Trophoblast cell (in vitro differentiated cells and primary cell): ENCODE data around the gene TMEM138.

ENCODE experiments used
- DNase-seq, 2 donors: peaks; one replicate each; pipeline ENCODE4 v3.0.0-alpha.2; 2016
- H2AFZ ChIP-seq: 2 replicates; pipeline ENCODE4 v1.6.1; 2013; ENCODE audit warnings: low read length, moderate library complexity, mild to moderate bottlenecking; ENCODE audit not compliant: insufficient read depth, poor library complexity
- H2AK5ac ChIP-seq: 2 replicates; pipeline ENCODE4 v1.6.1; 2013; ENCODE audit warnings: mild to moderate bottlenecking, low read length
- H2BK120ac ChIP-seq: 2 replicates; pipeline ENCODE4 v1.6.1; 2013; ENCODE audit warnings: low read length, mild to moderate bottlenecking, moderate library complexity; ENCODE audit not compliant: insufficient read depth, poor library complexity
- H2BK12ac ChIP-seq: 2 replicates; pipeline ENCODE4 v1.6.1; 2013; ENCODE audit warnings: mild to moderate bottlenecking, low read length, moderate library complexity
- H2BK5ac ChIP-seq: 2 replicates; pipeline ENCODE4 v1.6.1; 2013; ENCODE audit warnings: low read length, low read depth, moderate library complexity, mild to moderate bottlenecking; ENCODE audit not compliant: poor library complexity
- H3K14ac ChIP-seq: 2 replicates; pipeline ENCODE4 v1.6.1; 2013; ENCODE audit warnings: mild to moderate bottlenecking, low read length
- H3K18ac ChIP-seq: 2 replicates; pipeline ENCODE4 v1.6.1; 2013; ENCODE audit warnings: mild to moderate bottlenecking, low read length
- H3K23ac ChIP-seq: 2 replicates; pipeline ENCODE4 v1.6.1; 2013; ENCODE audit warnings: low read length
- H3K27ac ChIP-seq: 2 replicates; pipeline ENCODE4 v1.5.1; 2013; ENCODE audit warnings: low read depth, mild to moderate bottlenecking, inconsistent platforms, low read length, moderate library complexity
- H3K27me3 ChIP-seq: 2 replicates; pipeline ENCODE4 v1.6.1; 2013; ENCODE audit warnings: inconsistent platforms, mild to moderate bottlenecking, low read length, moderate library complexity; ENCODE audit not compliant: insufficient read depth
- H3K36me3 ChIP-seq, 2 experiments: 1 replicate in 1 of 2; 2 replicates in 1 of 2; pipeline ENCODE4 v1.6.1; 2013; ENCODE audit warnings: low read length in 2 of 2, mild to moderate bottlenecking in 2 of 2, moderate library complexity in 1 of 2; ENCODE audit not compliant: insufficient read depth in 2 of 2, control insufficient read depth in 1 of 2
- H3K4ac ChIP-seq: 2 replicates; pipeline ENCODE4 v1.6.1; 2013; ENCODE audit warnings: low read depth, mild to moderate bottlenecking, low read length, moderate library complexity
- H3K4me1 ChIP-seq, 2 experiments: 1 replicate in 1 of 2; 2 replicates in 1 of 2; pipeline ENCODE4 v1.6.1; 2013; ENCODE audit warnings: low read length in 2 of 2, mild to moderate bottlenecking in 2 of 2, moderate library complexity in 1 of 2; ENCODE audit not compliant: insufficient read depth in 2 of 2, control insufficient read depth in 1 of 2
- H3K4me2 ChIP-seq: 2 replicates; pipeline ENCODE4 v1.6.1; 2013; ENCODE audit warnings: inconsistent platforms, mild to moderate bottlenecking, low read length, moderate library complexity
- H3K4me3 ChIP-seq: 2 replicates; pipeline ENCODE4 v1.5.1; 2013; ENCODE audit warnings: mild to moderate bottlenecking, low read depth, low read length, inconsistent platforms
- H3K79me1 ChIP-seq: one replicate; pipeline ENCODE4 v1.6.1; 2013; ENCODE audit warnings: low read length
- H3K79me2 ChIP-seq: 2 replicates; pipeline ENCODE4 v1.6.1; 2013; ENCODE audit warnings: low read length, mild to moderate bottlenecking; ENCODE audit not compliant: control insufficient read depth, insufficient read depth, poor library complexity
- H3K9ac ChIP-seq: 2 replicates; pipeline ENCODE4 v1.6.1; 2013; ENCODE audit warnings: mild to moderate bottlenecking, low read length
- H3K9me3 ChIP-seq: 2 replicates; pipeline ENCODE4 v1.6.1; 2013; ENCODE audit warnings: low read depth, mild to moderate bottlenecking, control low read depth, inconsistent platforms, low read length; ENCODE audit not compliant: insufficient read depth
- H4K12ac ChIP-seq: 2 replicates; pipeline ENCODE4 v1.6.1; 2013; ENCODE audit warnings: low read depth, mild to moderate bottlenecking, low read length, moderate library complexity
- H4K8ac ChIP-seq: 2 replicates; pipeline ENCODE4 v1.6.1; 2013; ENCODE audit warnings: low read depth, mild to moderate bottlenecking, low read length, moderate library complexity
- H4K91ac ChIP-seq: one replicate; pipeline ENCODE4 v1.6.1; 2013; ENCODE audit warnings: low read depth, mild to moderate bottlenecking, low read length, moderate library complexity
- WGBS: extraction: QIAGEN DNeasy Blood & Tissue Kit; methylation state at CpG from one replicate; pipeline ENCODE4 v1.1.7; 2013; ENCODE audit warnings: missing lambda C conversion rate; ENCODE audit not compliant: insufficient read length, insufficient coverage; ENCODE audit errors: extremely low coverage; 5-methylcytosine and 5-hydroxymethylcytosine counted together

Gene TMEM138

DNA sequence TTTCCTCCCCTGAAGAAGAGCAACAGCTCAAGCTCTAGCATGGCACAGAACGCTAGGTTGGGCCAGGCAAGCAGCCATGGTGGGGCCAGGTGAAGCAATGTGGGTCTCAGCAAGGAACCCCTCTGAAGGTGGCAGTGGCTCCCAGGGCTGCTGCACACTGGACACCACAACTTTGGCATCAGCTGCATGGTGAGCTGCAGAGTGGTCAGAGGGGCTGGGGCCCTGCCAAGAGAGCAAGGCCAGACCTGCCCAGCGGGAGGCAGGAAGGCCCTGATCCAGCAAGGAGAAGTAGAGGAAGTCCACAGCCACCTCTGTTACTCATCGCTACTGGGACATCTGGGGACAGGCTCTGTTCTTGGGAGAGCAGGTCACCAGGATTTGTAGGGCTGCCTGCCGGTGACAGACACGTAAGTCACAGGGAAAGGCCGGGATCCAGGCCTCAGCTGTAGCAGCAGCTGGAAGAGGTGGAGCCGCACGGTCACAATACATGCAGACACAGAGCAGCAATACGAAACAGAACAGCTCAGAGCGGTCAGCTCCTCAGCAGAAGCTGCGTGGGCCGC lies 12.9 kb upstream of the TMEM138 start:
- Histone ChIP-seq H3K9me3 (peaks cover 3% of the 10 kb centered on the region), H4K91ac (no peak overlapping the region), H3K4me1 (peaks cover 3 to 13% of the 10 kb centered on the region in 2 experiments), H3K79me1 (no peaks in the 10 kb centered on the region), H3K4me3 (no peak overlapping the region), H3K4me2 (no peak overlapping the region), H3K79me2 (no peaks in the 10 kb centered on the region), H3K27me3 (no peaks in the 10 kb centered on the region), H3K36me3 (peaks cover 25 to 50% of the 10 kb centered on the region in 2 experiments), H3K9ac (no peak overlapping the region), H3K27ac (no peak overlapping the region), H4K8ac (no peak overlapping the region), H2AFZ (no peak overlapping the region), H3K18ac (no peak overlapping the region), H2BK12ac (no peak overlapping the region), H2BK120ac (no peak overlapping the region), H2AK5ac (no peak overlapping the region), H2BK5ac (no peak overlapping the region), H3K23ac (no peak overlapping the region), H3K4ac (no peak overlapping the region), H3K14ac (no peak overlapping the region), H4K12ac (no peak overlapping the region)
- no CpG with 5 or more reads among the region's 12 CpGs for WGBS
- no peak for DNase-seq

DNA sequence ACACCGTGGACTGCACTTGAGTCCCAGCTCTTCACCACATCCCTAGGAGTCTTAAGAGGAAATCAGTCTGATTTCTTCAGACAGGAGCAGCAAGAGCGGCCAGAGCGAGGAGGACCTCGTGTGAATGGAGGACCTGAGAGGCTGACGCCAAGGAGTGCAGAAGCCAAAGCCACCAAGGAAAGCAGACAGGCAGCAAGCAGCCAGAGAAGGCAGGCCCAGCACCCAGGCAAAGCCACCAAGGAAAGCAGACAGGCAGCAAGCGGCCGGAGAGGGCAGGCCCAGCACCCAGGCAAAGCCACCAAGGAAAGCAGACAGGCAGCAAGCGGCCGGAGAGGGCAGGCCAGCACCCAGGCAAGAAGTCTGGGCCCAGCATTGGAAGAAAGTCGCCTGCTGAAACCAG lies 12.3 kb upstream of the TMEM138 start:
- Histone ChIP-seq H3K4ac (no peak overlapping the region), H3K14ac (no peak overlapping the region), H4K91ac (no peak overlapping the region), H3K23ac (no peak overlapping the region), H2AFZ (no peak overlapping the region), H2BK12ac (no peak overlapping the region), H3K4me1 (peaks cover 3 to 13% of the 10 kb centered on the region in 2 experiments), H3K79me1 (no peaks in the 10 kb centered on the region), H3K9ac (no peak overlapping the region), H4K8ac (no peak overlapping the region), H3K9me3 (peaks cover 3% of the 10 kb centered on the region), H3K27ac (no peak overlapping the region), H3K27me3 (no peaks in the 10 kb centered on the region), H4K12ac (no peak overlapping the region), H3K79me2 (no peaks in the 10 kb centered on the region), H3K4me2 (no peak overlapping the region), H3K4me3 (no peak overlapping the region), H3K36me3 (peaks cover 25 to 50% of the 10 kb centered on the region in 2 experiments), H2BK5ac (no peak overlapping the region), H3K18ac (no peak overlapping the region), H2AK5ac (no peak overlapping the region), H2BK120ac (no peak overlapping the region)
- DNase-seq, result no peak
- WGBS, result no CpG with 5 or more reads among the region's 10 CpGs

DNA sequence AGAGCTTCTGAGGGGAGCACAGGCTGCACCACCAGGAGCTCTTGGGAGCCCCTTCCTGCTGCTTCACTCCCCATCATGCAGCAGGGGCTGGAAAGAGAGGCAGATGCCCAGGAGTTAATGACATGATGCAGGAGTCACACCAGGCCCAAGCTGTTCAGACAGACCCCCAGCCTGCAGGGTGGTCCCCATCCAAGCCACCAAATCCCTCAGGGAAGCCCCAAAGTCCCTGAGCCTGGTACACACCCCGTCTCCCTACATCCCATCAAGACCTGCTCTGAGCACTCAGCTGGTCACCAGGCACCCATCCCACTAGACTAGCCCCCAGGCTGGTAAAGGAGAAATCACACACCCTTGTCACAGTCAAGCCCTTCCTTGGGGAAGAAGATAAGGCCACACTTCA lies 11.8 kb upstream of the TMEM138 start:
- Histone ChIP-seq H4K12ac (no peak overlapping the region), H4K8ac (no peak overlapping the region)

DNA sequence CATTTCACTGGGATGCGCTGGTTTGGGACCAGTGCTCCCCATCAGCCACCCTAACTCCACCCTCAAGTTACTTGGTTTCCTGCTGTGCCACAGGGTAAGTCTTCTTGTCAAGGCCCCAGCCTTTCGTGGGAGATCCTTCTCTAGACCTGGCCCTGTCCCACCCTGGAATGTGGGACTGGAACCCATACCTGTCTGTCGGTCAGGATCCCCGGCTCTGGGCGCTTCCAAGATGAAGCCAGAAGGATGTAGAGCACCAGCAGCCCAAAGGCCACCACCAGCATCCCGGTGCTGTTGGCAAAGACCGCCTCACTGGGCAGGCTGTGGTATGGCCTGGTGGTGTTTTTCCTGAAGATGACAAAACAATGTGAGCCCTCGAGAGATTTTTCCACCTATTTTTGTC lies 11.4 kb upstream of the TMEM138 start:
- H3K18ac ChIP-seq, result no peak overlapping the region
- H3K9me3 ChIP-seq, result peaks cover 3% of the 10 kb centered on the region
- H3K23ac ChIP-seq, result no peak overlapping the region
- H4K91ac ChIP-seq, result no peak overlapping the region
- H4K12ac ChIP-seq, result no peak overlapping the region
- no peaks in the 10 kb centered on the region for H3K79me2 ChIP-seq
- no peak overlapping the region for H2BK5ac ChIP-seq
- H3K4me1 ChIP-seq, result peaks cover 3 to 7% of the 10 kb centered on the region in 2 experiments
- H3K36me3 ChIP-seq, result peaks cover 25 to 50% of the 10 kb centered on the region in 2 experiments
- no peak overlapping the region for H3K4me2 ChIP-seq
- H3K14ac ChIP-seq, result no peak overlapping the region
- no peak overlapping the region for H2BK120ac ChIP-seq
- no peak overlapping the region for H3K27ac ChIP-seq
- H3K4ac ChIP-seq, result no peak overlapping the region
- no CpG with 5 or more reads among the region's 8 CpGs for WGBS
- H3K4me3 ChIP-seq, result no peak overlapping the region
- H2AFZ ChIP-seq, result no peak overlapping the region
- H3K9ac ChIP-seq, result no peak overlapping the region
- H3K79me1 ChIP-seq, result no peaks in the 10 kb centered on the region
- DNase-seq, result no peak
- no peaks in the 10 kb centered on the region for H3K27me3 ChIP-seq
- H2AK5ac ChIP-seq, result no peak overlapping the region
- no peak overlapping the region for H2BK12ac ChIP-seq
- no peak overlapping the region for H4K8ac ChIP-seq

More for the DNA sequence above, 11.8 kb upstream of the TMEM138 start:
- Histone ChIP-seq H2AK5ac (no peak overlapping the region), H3K4ac (no peak overlapping the region), H2BK5ac (no peak overlapping the region), H2BK120ac (no peak overlapping the region), H3K9ac (no peak overlapping the region), H4K91ac (no peak overlapping the region), H3K4me2 (no peak overlapping the region), H3K18ac (no peak overlapping the region), H3K27ac (no peak overlapping the region), H2BK12ac (no peak overlapping the region), H3K9me3 (peaks cover 3% of the 10 kb centered on the region), H3K4me1 (peaks cover 3 to 9% of the 10 kb centered on the region in 2 experiments), H3K36me3 (peaks cover 25 to 50% of the 10 kb centered on the region in 2 experiments), H3K27me3 (no peaks in the 10 kb centered on the region), H3K79me1 (no peaks in the 10 kb centered on the region), H3K79me2 (no peaks in the 10 kb centered on the region), H3K23ac (no peak overlapping the region), H3K4me3 (no peak overlapping the region), H3K14ac (no peak overlapping the region), H2AFZ (no peak overlapping the region)
- DNase-seq, result no peak
- no CpG with 5 or more reads among the region's 1 CpG for WGBS
